ENCODE data around the gene MAP7.

MAP7 gene

GRCh38 chr6:136427378-136427717 lies 122.9 kb downstream of the MAP7 start:
- TF ChIP-seq CTCF (IDR thresholded peaks at IDR 0.05; ENCODE audit: low read depth, low read length, missing control alignments) = no peak
- H3K4me3 ChIP-seq (ENCODE audit: low read depth, low read length) = no peak overlapping the region
- in situ Hi-C loops (cut with HindIII; ENCODE audit: low sequenced_read_pairs) = no loop called here
- no peak for DNase-seq (ENCODE audit: low read depth)

- DNase-seq (ENCODE audit: low read depth) = no peak
- in situ Hi-C loops (cut with HindIII; ENCODE audit: low sequenced_read_pairs) = no loop called here
- TF ChIP-seq CTCF (IDR thresholded peaks at IDR 0.05; ENCODE audit: low read depth, low read length, missing control alignments) = no peak
- H3K4me3 ChIP-seq (ENCODE audit: low read depth, low read length) = no peak overlapping the region
These were observed 123.4 kb downstream of the MAP7 start for GRCh38 chr6:136426627-136427377.

GRCh38 chr6:136425793-136426192 lies 124.4 kb downstream of the MAP7 start:
- in situ Hi-C loops (cut with HindIII; ENCODE audit: low sequenced_read_pairs) = no loop called here
- DNase-seq (ENCODE audit: low read depth) = no peak
- TF ChIP-seq CTCF (IDR thresholded peaks at IDR 0.05; ENCODE audit: low read depth, low read length, missing control alignments) = no peak
- H3K4me3 ChIP-seq (ENCODE audit: low read depth, low read length) = no peak overlapping the region

- DNase-seq (ENCODE audit: low read depth) = no peak
- in situ Hi-C loops (cut with HindIII; ENCODE audit: low sequenced_read_pairs) = no loop called here
- no peak for TF ChIP-seq CTCF (IDR thresholded peaks at IDR 0.05; ENCODE audit: low read depth, low read length, missing control alignments)
These were observed 125.3 kb downstream of the MAP7 start for GRCh38 chr6:136424901-136425300.

GRCh38 chr6:136424450-136424849 lies 125.8 kb downstream of the MAP7 start:
- no peak overlapping the region for H3K4me3 ChIP-seq (ENCODE audit: low read depth, low read length)
- in situ Hi-C loops (cut with HindIII; ENCODE audit: low sequenced_read_pairs) = no loop called here
- no peak for TF ChIP-seq CTCF (IDR thresholded peaks at IDR 0.05; ENCODE audit: low read depth, low read length, missing control alignments)
- no peak for DNase-seq (ENCODE audit: low read depth)

More at GRCh38 chr6:136424901-136425300, 125.3 kb downstream of the MAP7 start:
- H3K4me3 ChIP-seq (ENCODE audit: low read depth, low read length) = no peak overlapping the region

GRCh38 chr6:136421537-136422158 lies 128.6 kb downstream of the MAP7 start:
- H3K4me3 ChIP-seq (ENCODE audit: low read depth, low read length) = no peak overlapping the region
- no peak for DNase-seq (ENCODE audit: low read depth)
- no peak for TF ChIP-seq CTCF (IDR thresholded peaks at IDR 0.05; ENCODE audit: low read depth, low read length, missing control alignments)
- in situ Hi-C loops (cut with HindIII; ENCODE audit: low sequenced_read_pairs) = no loop called here

Measured in astrocyte of the cerebellum (primary cell).